GM12872 (cell line): ENCODE data around the gene P3R3URF.

Experiments
- TF ChIP-seq, protein P1 (sequence below): IDR thresholded peaks from 3 replicates; pipeline ENCODE4 v1.5.1; 2011; ENCODE audit warnings: low read depth, mild to moderate bottlenecking, low read length, moderate library complexity; ENCODE audit not compliant: insufficient read depth

Gene P3R3URF

DNA sequence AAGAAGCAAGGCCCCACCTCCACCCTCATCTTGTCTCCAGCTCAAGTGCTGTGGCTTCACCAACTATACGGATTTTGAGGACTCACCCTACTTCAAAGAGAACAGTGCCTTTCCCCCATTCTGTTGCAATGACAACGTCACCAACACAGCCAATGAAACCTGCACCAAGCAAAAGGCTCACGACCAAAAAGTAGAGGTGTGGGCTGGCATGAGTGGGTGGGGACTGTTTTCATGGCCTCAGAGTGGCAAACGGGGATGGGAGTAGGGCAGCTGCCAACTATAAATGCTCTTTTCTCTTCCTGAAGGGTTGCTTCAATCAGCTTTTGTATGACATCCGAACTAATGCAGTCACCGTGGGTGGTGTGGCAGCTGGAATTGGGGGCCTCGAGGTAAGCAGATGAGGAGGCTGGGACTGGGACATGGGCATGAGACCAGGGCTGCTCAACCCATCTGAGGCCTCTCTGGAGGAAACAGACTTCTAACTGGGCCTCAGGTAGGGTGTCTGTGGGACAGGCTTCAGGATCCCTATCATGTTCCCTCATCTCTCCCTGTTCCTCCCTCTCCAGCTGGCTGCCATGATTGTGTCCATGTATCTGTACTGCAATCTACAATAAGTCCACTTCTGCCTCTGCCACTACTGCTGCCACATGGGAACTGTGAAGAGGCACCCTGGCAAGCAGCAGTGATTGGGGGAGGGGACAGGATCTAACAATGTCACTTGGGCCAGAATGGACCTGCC lies 8.8 kb upstream of the P3R3URF start:
- TF ChIP-seq, protein P1, sequence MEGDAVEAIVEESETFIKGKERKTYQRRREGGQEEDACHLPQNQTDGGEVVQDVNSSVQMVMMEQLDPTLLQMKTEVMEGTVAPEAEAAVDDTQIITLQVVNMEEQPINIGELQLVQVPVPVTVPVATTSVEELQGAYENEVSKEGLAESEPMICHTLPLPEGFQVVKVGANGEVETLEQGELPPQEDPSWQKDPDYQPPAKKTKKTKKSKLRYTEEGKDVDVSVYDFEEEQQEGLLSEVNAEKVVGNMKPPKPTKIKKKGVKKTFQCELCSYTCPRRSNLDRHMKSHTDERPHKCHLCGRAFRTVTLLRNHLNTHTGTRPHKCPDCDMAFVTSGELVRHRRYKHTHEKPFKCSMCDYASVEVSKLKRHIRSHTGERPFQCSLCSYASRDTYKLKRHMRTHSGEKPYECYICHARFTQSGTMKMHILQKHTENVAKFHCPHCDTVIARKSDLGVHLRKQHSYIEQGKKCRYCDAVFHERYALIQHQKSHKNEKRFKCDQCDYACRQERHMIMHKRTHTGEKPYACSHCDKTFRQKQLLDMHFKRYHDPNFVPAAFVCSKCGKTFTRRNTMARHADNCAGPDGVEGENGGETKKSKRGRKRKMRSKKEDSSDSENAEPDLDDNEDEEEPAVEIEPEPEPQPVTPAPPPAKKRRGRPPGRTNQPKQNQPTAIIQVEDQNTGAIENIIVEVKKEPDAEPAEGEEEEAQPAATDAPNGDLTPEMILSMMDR: no peak

DNA sequence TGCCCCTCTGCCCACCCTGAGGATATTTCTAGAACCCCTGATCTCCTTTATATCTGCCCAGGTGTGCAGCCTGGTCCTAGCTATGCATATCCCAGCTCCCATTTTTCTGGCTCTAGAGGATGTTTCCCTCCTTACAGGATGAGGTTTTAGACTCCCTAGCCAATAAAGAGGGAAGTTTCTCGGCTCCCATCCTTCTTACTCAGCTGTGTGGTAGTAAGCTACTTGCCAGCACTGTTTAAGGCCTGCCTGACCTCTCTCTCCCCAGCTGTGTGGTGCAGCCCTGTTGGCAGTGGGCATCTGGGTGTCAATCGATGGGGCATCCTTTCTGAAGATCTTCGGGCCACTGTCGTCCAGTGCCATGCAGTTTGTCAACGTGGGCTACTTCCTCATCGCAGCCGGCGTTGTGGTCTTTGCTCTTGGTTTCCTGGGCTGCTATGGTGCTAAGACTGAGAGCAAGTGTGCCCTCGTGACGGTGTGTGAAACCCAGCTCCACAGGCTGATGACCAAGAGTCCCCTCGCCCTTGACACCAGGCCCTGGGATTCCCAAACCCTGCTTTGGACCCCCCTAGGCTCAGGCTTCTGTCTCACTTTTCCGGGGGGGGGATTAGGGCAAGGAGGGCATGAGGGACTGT lies 7.8 kb upstream of the P3R3URF start:
- TF ChIP-seq, protein P1: no peak

DNA sequence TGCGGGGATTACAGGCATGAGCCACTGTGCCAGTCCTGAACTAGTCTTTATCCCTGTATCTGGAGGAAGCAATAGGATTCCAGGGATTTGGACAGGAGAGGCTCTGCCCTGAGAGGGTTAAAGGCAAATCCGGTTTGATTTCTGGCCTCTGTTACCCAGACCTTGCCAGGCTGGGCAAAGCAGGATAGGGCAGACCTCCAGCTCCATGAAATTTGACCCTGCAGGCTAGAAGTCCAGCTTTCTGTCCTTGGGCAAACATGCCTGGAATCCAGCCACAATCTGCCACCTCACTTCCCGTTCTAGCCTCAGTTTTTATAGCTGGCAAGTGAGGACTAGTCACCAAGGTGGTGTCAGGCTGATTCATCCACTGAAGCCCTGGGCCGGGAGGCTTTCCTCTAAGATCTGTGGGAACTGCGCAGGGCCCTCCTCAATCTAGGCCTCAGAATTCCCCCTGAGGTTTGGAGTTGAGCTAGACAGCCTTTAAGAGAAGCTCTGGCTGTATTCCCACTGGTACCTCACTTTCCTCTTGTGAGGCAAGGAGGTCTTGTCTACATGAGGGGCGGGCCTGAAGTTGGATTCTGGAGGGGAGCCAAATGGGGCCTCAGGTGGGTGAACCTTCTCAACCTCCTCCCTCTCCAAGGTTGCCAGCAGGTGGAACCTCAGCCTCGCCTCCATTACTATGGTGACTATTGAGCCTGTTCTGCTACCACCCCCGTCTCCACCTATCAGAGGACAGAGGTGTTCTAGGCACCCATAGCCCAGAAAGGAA lies 7.0 kb upstream of the P3R3URF start:
- TF ChIP-seq, protein P1: no peak

DNA sequence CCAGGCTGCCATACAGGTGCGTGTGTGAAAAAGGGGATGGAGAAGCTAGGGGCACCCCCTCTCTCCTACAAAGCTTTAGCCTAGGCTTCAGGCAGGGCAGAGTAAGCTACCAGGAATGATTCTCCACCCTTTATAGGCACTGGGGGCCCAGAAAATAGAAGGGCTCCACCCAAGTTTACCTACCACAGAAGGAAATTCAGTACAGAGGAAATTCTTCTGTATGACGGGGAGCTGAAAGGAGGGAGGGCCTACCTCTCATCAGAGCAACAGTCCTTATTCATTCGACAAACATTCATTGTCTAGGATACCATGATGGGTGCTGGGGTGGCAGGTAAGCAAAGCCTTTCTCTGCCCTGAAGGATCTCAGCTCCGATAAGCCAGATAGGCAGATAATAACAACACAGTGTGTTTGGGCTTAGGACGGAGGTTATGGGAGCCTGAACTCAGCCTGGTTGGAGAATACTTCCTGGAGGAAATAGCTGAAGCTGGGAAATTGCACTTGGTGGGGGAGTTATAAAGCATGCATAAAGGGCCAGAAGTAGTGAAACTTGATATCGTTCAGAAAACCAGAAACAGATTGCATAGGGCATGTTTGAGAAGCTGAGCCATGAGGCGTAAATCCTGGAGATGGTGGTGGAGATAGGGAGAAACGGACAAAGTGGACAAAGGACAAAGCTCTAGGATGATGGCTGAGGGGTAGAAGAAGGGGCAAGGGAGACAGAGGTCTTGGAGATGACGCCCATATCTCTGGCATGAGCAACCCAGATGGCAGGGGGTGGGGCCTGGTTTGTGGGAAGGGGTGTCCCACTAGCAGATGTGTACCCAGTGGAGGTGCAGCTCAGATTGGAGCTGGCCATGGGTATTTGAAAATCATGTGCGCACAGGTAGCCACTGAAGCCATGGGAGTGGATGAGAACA lies 5.3 kb upstream of the P3R3URF start:
- TF ChIP-seq, protein P1: no peak

DNA sequence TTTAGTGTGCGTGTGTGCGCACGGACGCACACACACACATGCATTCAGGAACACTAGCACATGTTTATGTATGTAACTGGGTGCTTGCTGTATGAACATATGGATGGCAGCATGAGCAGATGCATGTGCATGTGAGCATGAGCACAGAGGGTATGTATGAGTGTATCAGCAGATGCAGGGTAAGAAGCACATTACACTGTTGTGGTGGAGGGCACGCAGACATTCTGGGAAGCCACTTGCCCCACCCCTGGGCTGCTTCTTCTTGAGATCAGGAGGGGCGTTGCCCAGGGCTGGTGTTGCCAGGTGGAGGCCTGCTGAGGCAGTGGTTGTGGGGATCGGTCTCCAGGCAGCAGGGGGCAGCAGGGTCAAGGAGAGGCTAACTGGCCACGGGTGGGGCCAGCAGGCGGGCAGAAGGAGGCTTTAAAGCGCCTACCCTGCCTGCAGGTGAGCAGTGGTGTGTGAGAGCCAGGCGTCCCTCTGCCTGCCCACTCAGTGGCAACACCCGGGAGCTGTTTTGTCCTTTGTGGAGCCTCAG lies 3.9 kb upstream of the P3R3URF start:
- TF ChIP-seq, protein P1: peak; percentile 39; the same call in 2 of the 3 replicates

DNA sequence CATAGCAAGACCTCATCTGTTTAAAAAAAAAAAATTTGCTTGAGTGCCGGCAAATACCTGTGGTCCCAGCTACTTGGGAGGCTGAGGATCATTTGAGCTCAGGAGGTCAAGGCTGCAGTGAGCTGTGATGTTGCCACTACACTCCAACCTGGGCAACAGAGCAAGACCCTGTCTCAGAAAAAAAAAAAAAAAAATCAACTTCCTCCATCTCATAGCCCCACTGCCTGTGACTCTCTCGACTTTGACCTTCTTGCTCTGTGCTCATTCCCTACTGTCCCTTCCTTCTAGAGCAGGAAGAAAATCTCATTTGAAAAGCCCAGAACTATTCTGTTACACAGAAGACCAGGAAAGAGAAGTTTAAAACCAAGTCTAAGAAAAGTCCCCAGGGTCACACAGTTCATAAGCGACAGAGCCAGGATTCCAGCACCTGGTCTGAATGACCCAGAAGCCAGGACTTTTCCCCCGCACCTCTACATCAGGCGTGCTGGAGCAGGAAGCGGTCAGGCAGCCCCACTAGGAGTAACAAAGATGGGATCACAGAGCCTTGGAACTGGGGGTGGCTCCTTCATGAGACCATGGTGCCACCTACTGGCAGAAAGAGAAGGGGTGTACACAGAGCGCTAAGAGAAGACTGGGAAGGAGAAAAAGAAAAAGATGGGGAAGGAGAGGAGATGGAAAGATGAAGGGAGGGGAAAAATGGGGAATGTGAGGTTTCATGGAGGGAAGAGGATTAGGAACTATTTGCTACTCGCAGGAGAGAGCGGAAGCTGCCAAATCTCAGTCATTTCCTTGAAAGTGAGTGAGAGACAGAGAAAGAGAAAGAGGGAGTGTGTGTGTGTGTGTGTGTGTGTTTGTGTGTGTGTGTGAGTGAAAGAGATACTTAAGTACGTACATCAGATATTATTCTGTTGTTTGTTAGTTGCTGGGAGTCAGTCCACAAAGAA lies 3.1 kb upstream of the P3R3URF start:
- TF ChIP-seq, protein P1: peak; percentile 80
